Effector CD8-positive, alpha-beta T cell (primary cell): ENCODE data around the gene KATNB1.
A peak's percentile ranks its signal among the peaks of the same experiment; 100 is the strongest.
"Not testable (repeated sequence)": the region's sequence is repeated elsewhere in the genome, so short reads cannot be mapped to it uniquely, and the experiment has no call there.

Experiments used
- DNase-seq: peaks from one replicate; lab custom pipeline; 2025; lab: John Stamatoyannopoulos, UW

The KATNB1 gene

DNA sequence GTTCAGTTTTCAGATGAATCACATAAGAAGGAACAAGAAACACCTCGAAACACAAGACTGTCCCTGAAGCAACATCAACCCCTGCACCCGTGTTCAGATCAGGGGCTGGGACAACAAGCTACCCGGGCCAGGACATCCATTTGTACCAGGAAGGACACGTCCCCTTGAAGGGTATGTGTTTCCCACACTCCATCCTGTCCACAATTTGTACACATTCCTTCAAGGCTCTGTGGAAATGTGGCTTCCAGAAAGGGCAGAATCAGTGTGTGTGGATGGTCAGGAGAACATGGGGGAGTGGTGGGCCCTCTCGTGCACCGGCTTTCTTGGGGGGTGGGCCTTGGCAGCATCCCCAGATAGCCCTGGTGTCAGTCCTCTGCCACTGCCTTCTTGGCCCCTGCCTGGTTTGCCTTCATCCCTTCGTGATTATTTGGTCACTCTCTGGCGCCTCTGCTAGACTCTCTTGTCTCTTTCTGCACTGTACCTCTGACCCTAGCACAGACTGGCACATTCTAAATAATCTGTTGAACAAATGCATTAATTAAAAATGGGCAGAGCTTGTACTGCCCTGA, 56.4 kb downstream of the KATNB1 start:
- no peak for DNase-seq

DNA sequence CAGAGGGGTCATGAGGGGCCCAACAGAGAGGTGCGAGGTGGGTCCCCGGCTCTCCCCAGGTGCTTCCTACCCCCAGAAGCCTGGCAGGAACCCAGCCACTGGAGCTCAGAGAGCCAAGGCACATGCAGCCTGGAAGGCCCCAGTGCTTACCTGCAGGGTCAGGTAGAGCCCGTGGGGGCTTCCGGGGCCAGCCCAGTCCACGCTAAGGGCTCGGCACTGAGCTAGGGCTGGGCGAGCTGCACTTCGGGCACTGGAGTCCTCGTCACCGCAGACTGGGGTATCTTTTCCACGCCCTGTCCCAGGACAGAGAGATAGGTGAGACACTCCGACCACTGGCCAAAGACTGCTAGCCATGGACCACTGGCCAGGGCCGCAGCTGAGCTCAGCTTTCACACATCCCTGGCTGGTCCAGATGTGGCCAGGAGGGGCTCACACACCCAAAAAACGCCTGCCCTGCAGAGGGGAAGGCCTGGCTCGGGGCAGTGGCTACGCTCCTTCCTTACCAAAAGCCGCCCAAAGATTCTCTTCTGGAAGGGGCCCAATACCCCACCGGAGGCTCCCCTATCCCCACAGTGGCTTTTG, 59.4 kb downstream of the KATNB1 start:
- no peak for DNase-seq

DNA sequence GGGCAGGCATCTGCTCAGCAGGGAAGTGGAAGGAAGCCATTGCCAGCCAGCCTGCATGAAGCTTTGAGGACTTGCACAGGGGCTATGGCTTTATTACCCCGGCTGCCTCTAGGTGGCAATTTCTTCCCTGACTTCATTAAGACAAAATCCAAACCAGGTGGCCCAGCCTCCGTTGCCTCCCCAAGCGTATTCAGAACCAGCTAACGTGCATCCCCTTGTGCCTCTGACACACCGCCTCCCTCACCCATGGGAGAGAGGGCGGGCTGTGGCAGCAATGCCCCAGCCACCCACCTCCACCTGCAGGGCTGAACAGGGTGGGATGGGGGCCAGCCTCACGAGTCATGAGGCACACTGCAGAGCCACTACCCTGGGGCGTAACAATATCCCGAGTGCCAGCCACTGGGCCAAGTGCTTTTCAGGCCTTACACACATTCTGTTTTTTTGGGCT, 59.9 kb downstream of the KATNB1 start:
- no peak for DNase-seq

DNA sequence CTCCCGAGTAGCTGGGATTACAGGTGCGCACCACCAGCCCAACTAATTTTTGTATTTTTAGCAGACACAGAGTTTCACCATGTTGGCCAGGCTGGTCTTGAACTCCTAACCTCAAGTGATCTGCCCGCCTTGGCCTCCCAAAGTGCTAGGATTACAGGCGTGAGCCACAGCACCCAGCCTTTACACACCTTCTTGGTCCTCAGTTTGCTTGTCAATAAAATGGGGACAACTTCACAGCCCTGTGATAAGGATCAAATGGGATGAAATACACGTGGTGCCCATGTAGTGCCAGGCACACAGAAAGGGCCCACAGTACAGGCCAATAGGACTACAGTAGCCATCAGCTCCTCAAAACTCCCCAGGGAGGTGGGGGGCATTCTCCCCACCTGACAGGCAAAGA, 60.4 kb downstream of the KATNB1 start:
- not testable (repeated sequence) for DNase-seq

DNA sequence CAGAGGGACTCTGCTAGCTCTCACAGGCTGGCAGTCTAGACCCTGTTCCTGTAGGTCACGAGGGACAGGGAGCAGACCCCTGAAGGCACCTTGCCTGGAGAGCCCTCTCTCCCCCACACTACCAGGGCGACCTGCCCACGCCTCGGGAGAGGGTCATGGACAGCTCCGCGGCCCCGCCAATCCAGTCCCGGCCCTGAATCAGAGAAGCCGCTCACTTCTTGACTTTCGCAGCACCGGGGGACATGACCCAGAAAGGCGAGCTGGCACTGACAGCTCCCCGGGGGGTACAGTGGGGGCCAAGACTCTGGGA, 61.6 kb downstream of the KATNB1 start:
- no peak for DNase-seq

DNA sequence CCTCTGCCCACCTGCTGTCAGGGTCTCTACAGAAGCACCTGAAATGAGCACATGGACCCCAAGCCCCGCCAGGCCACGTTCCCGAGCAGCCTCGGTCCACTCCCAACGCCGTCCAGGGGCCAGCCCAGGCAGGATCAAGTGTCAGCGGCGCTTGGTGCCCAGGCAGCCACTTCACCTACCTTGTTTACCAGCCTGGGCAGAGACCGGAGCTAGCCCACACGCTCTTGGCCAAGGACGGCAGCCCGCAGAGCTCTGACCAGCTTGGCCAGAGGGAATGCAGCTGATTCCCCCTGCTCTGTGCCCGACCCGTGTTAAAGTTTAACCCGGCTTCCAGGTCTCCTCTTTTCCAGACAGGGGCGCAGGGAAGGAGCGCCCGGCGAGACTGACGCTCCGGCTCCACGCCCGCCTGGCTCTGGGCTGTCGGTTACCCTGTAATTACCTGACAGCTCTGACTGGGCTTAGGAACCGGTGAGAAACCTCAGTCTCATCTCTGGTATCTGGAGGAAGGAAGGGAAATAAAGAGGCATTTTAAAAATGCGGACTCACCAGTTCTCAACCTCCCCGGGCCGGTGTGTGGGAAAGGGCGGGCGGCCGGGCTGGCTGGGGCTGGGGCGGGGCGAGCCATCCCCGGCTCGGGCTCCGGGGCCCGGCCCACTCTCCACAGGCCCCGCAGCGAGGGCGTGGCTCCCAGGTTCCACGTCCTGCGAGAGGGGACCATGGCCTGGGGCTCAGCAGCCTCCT, 62.1 kb downstream of the KATNB1 start:
- no peak for DNase-seq

DNA sequence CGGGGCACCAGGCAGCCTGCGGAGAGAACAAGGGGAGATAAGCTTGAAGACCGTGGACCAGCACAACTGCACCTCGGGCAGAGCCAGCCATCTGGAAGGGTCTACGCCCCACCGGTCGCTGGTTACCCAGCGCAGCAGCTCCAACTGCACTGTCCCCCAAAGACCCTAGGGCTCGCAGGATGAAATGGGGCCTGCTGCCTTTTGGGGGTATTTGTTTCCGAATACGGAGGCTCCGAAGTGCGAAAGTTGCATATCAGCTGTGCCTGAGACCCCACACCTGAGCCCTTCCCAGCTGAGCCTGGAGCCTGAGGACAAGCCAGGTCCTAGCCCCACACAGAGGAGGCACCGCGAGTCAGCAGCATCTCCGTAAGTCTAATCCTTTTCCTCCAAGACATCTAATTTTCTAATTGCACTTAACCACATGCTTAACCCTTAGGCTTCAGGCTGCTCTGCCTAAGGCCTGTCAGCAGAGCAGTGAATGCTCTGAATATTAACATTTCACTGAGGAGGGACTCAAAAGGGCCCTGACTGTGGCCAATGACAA, 62.8 kb downstream of the KATNB1 start:
- DNase-seq: no peak

DNA sequence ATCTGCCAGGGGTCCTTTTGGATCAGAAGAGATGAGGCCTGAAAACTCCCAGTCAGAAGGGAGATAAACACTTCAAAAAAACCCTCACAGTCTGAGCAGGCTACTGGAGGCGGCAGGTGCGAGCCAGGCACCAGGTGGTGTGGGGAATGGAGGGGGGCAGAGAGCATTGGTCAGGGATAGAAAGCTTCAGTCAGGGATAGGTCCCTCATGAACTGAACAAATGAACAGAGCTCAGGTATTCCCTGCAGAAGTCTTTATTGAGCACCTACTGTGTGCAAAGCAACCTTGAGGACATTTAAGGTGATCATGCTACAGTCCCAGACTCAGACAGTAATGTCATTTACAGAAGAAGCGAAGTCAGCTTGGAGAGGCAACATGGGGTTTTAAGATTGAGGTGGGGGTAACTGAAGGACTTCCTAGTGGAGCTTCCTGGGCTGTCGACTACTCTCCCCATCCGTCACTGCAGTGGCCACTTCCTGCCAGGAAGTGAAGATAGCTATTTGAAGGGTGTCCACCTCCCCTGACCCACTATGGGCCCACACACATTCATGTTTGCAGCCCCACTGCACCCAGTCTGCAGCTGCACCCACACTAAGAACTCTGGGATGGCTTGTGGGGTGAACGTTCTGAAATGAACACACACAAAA, 63.5 kb downstream of the KATNB1 start:
- no peak for DNase-seq

DNA sequence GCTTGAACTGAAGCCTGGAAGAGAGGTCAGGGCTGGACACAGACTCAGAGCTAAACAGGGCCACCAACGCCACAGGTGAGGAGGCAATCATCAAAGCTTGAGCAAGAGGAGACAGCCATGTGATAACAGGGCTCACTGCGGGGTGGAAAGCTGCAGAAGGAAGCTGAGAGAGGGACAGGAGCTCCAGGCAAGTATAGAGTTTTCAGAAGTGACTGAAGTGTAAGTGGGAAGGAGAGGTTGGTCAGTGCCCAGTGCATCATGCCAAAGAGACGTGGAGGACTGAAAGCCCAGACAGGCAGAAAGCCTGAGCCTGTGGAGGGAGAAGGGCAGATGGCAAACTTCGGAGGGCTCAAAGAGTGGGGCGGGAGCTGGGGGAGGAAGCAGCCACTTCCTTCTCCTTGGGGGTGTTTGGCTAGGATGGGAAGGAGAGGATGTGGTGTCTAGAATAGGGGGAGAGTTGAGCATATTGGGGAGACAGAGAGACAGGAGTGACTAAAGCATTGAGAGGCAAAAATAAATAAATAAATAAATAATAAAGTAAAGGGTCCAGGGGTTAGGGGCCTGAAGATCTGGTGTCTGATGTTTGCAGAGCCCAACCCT, 64.1 kb downstream of the KATNB1 start:
- no peak for DNase-seq

DNA sequence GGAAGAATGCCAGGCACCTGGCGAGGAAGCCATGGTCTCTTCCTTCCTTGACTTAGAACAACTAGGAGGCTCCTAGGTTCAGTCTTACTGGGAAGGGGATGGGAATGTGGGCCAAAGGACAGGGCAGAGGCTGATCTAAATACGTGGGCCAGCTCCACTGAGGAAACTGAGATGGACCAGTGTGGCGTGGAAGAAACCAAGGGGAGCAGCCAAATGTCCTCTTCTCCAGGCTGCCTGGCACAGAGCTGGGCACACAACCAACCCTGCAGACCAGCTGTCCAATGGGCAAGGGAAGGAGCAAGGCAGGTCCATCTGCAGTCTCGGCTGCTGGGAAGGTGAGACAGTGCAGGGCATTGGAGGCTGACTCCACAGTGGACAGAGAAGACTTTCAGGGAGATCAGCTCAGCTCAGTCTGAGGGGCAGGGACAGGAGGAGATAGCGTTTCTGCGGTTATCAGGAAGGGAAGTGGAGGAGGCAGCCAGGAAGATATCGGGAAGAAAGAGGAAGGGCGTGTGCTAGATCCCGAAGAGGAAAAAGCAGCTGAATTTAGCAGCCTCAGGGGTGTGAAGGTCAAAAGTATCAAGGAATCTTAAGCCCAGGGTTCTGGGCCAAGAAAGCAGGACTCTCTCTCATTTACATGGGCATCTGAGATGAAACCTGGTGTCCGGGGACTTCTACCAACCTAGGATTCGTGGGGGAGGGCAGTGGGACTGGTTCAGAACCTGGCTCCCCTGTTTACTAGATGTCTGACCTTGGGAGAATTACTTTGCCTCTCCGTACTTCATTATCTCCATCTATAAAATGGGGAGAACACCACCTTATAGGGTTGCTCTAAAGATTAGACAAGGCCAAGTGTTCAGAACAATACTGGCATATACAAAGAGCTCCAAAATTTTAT, 64.9 kb downstream of the KATNB1 start:
- no peak for DNase-seq

DNA sequence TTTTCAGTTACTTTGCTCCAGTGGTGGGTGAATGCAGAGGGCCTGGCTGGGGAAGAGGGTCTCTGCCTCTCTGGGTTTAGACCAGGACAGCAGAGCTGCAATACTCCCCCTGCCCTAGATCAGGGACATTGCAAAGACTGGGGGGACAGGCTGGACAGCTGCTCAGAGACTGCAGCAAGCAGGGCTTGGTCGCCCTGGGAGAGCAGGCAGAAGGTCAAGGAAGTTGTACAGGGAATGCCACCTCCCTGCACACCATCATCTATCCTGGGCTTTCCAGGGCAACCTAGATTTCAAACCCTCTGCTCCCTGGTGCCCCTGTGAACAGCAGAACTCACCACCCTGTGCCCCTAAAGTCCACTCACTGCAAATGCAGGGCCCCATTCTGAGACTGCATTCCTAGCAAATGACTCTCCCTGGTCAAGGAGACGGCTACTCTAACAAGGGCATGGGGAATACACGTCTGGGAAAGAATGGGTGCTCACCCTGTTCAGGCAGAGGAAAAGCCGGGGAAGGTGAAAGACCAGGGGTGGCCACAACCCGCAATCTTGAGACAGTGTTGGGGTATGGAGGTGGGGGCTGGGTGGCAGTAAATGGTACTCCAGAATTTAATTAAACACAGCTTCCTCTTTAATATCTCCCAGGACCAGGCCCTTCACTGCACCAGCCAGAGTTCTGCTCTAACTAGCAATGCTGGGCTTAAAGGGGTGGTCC, 65.7 kb downstream of the KATNB1 start:
- no peak for DNase-seq

DNA sequence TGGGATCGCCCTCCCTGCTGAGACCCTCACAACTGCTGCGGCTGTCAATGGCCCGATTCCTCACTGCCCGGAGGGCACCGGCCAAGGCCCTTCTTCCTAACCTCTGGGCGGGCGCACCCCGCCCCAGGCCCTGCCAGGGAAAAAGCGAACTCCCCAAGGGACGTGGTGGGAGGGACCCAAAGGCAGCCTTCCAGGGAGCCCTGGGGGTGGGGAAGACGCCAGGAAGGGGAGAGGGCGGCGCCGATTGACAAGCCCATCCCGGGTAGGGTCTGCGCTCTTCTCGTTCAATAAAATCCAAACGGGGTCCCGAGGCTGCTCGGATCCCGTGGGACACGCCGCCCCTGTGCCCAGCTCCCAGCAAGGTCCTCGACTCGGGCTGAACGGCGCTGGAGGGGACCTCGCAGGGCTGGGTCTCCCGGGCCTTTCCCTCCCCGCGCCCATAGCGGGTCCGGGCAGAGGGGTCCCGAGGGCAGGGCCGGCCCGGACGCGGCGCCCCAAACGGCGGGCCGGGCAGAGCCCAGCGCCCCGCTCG, 66.3 kb downstream of the KATNB1 start:
- DNase-seq: no peak

DNA sequence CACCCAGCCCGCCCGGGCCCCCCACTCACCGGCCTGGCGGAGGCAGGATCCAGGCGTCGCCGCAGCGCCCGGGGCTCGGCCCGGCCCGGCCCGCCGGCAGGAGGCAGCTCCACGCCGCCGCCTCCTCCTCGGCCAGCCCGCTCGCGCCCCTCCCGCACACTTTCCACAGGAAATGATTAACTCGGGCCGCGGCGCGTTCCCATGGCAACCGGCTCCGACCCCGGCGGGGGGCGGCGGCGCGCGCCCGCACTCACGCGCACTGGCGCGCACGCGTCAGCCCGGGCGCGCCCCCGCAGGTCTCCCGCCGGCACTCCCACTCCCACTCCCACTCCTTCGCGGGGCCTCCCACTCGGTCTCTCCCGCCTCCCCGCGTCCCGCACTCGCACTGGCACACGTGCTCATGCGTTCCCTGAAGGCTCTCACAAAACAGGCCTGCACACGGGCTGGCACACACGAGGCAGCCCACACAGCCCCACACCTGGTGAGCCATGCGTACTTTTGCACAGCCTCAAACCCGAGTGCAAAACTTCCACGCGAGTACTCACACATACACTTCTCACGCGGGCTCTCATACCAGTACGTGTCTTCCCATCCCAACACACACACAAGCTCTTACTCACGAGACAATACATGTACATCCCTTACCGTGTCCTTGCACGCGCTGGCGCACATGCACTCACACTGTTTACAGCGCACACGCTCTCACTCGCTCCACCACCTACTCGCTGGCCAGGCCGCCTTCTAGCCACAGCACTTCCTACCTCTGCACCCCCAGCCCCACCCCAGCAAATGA, 67.0 kb downstream of the KATNB1 start, which contains the start of gene KIFC3:
KIFC3 (minus strand) TSS at position 151 of the 793 bp plus-strand sequence. CDS start 4,248 bp downstream, outside the sequence.
- DNase-seq: peak; percentile 13

DNA sequence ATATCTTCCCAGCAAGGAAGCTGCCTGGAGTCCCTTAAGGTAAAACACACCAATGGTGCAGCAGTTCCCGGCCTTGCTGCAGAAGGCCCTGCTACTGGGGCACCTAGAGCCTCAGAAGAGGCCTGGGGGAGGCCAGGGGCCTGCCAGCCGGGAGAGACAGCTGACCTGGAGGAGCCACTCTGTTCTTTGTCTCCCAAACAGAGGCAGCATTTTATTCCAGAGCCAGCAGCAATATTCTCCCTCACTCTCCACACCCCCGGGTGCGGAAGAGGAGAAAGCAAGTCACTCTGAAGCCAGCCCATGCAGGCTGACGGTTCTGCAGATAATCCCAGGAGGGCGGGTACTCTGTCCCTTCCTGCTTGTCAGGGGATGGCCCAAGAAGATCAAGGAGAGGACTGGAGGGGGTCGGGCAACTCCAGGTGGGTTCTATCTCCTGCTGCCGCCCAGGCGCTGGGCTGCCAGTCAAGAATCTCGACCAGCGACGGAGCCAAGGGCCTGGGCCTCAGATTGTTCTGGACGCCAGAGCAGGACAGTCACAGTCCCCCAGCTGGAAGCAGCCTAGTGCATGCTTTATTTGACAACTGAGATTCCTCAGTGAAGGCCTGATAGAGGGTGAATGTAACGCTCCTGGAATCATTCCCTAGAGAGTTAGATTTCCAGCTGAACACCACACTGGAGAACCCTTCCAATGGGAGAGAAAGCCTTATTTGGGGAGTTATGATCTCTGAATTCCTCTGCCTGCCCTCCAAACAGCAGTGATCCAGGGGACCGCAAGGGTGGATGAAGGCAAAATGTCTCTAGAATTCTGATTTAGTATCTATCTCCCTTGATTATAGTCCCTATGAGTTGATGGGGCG, 67.8 kb downstream of the KATNB1 start:
- DNase-seq: no peak

DNA sequence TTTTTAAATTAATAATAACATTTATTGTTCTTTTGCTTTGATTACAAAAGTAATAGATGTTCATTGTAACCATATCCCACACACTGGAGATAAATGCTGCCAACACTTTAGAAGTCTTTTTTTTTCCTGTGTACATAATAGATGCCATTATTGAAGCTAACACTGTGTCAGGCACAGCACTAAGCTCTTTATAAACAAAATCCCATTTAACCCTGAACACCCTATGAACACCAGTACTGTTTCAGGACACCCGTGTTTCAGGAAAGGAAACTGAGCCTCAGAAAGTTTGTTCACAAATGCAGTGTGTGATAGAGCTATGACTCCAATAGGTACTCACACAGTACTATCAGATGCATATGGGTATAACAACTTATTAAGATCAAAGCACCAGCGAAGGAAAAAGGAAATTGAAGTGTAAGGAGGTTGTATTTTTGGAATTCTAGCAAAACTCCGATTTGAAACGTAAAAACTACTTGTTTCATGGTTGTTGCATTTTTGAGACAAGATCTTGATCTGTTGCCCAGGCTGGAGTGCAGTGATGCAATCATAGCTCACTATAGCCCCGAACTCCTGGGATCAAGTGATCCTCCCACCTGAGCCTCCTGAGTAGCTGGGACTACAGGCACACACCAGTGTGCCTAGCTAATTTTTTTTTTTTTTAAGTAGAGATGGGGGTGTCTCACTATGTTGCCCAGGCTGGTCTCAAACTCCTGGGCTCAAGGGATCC, 68.7 kb downstream of the KATNB1 start:
- DNase-seq: no peak

DNA sequence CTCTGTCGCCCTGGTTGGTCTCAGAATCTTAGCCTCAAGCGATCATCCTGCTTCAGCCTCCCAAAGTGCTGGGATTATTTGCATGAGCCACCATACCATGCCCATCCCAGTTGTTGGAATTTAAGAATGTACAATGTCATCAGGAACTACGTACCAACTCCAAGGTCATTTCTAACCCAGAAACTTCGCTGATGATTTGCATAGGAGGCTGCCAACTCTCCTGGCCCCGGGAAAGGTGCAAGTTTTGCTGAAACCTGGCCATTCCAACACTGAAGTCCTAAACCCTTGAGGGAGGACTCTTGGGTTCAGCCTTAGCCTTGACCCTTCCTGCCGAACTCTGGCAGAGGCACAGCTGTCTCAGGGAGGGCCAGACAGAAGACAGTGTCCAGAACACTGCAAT, 69.6 kb downstream of the KATNB1 start:
- DNase-seq: no peak
